ENCODE measurements around the gene ZNF232.
A peak's percentile ranks its signal among the peaks of the same experiment; 100 is the strongest.
"Not testable (repeated sequence)": the region's sequence is repeated elsewhere in the genome, so short reads cannot be mapped to it uniquely, and the experiment has no call there.

ZNF232 gene

GRCh38 chr17:5097101-5097834, 14.4 kb downstream of the ZNF232 start:
- no peak for DNase-seq (ENCODE audit: low read depth)

- no peak for DNase-seq (ENCODE audit: low read depth)
Observed at GRCh38 chr17:5096731-5097100, 15.0 kb downstream of the ZNF232 start.

GRCh38 chr17:5092218-5093010, 19.3 kb downstream of the ZNF232 start:
- no peak for DNase-seq (ENCODE audit: low read depth)

- DNase-seq (ENCODE audit: low read depth): no peak
Observed at GRCh38 chr17:5080591-5080990, 31.1 kb downstream of the ZNF232 start.

GRCh38 chr17:5078106-5079028, 33.3 kb downstream of the ZNF232 start, which contains the start of gene ZFP3:
TSS of gene ZFP3 (plus strand) at chr17:5078467. CDS start at chr17:5091505, 13,038 bp downstream.
- DNase-seq (ENCODE audit: low read depth): peak; percentile 72

GRCh38 chr17:5077781-5078105, 33.9 kb downstream of the ZNF232 start:
- no peak for DNase-seq (ENCODE audit: low read depth)

- not testable (repeated sequence) for DNase-seq (ENCODE audit: low read depth)
Observed at GRCh38 chr17:5077275-5077674, 34.4 kb downstream of the ZNF232 start.

- DNase-seq (ENCODE audit: low read depth): not testable (repeated sequence)
Observed at GRCh38 chr17:5075472-5075871, 36.2 kb downstream of the ZNF232 start.

GRCh38 chr17:5069724-5070123, 42.0 kb downstream of the ZNF232 start:
- DNase-seq (ENCODE audit: low read depth): no peak

GRCh38 chr17:5068236-5068635, 43.4 kb downstream of the ZNF232 start:
- DNase-seq (ENCODE audit: low read depth): no peak

- no peak for DNase-seq (ENCODE audit: low read depth)
Observed at GRCh38 chr17:5065227-5065744, 46.4 kb downstream of the ZNF232 start.
